KG1 (cell line): ENCODE results near the gene ZSWIM1.
A peak's percentile ranks its signal among the peaks of the same experiment; 100 is the strongest.
"Not testable (repeated sequence)": the region's sequence is repeated elsewhere in the genome, so short reads cannot be mapped to it uniquely, and the experiment has no call there.

Experiments used
- DNase-seq: peaks from one replicate; lab custom pipeline; 2025; lab: John Stamatoyannopoulos, UW

Gene ZSWIM1

DNA sequence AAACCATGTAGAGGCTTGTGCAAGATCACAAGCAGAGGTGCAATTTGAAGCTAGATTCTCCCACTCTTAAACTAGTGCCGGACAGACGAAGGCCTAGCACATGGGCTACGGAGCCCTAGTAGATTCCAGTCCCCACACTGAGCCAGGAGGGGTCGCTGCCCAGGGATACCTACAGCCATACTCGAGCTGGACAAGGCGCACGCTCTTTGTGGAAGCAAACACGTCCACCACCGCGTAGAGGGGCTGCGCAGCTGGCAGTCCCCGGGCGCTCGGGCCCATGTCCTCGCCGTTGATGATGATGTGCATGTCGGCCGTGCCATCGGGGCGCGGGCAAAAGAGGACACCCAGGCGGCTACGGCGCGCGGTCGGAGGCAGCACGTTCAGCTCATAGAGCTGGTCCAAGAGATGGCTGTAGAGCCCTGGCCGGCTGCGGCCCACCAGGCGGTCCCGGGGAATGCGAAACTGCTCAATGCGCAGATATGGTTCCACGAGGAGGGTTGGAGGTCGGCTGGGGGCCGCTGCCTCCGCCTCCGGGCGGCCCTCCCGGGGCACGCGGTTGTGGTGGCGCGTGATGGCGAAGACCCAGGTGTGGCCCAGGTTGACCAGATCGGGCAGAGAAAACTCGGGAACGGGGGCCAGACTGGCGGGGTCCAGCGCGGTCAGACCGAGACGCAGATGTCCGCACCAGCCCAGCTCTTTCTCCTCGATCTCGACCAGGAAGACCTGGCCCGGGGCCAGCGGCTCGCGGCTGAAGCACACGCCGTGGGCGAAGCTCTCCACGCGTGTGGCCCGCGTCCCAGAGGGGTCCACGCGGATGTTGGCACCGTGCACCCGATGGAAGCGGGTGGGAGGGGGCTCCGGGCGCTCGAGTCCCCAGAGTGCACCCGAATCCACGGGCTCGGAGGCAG, 9.3 kb downstream of the ZSWIM1 start:
- DNase-seq = no peak

DNA sequence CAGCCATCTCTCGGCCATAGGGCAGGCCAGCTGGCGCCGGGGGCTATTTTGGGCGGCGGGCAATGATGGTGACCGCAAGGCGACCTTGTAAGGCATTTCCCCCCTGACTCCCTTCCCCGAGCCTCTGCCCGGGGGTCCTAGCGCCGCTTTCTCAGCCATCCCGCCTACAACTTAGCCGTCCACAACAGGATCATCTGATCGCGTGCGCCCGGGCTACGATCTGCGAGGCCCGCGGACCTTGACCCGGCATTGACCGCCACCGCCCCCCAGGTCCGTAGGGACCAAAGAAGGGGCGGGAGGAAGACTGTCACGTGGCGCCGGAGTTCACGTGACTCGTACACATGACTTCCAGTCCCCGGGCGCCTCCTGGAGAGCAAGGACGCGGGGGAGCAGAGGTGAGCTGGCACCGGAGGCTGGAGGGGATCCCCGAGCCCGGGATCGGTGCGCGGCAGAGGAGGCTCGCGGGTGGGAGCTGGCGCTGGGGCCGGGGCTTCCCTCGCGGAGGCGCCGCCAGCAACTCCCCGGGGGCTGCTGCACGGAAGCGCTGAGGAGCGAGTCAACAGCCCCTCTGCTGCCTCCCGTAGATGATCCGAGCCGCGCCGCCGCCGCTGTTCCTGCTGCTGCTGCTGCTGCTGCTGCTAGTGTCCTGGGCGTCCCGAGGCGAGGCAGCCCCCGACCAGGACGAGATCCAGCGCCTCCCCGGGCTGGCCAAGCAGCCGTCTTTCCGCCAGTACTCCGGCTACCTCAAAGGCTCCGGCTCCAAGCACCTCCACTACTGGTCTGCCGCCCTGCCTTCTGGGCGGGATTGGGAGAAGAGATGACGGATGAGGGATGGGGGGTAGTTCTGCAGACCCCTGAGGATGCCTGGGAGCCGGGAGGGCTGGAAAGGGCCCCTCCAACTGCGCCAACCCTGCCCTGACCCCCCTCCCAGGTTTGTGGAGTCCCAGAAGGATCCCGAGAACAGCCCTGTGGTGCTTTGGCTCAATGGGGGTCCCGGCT, 10.3 kb downstream of the ZSWIM1 start, which contains the start of the genes CTSA and NEURL2:
TSS of gene CTSA (plus strand) at position 351 of the 999 bp plus-strand sequence. CDS start at position 585, 234 bp downstream.
TSS of gene NEURL2 (minus strand) at position 224 of the 999 bp plus-strand sequence. CDS start at position 7, 217 bp downstream.
- DNase-seq = peak; percentile 44

DNA sequence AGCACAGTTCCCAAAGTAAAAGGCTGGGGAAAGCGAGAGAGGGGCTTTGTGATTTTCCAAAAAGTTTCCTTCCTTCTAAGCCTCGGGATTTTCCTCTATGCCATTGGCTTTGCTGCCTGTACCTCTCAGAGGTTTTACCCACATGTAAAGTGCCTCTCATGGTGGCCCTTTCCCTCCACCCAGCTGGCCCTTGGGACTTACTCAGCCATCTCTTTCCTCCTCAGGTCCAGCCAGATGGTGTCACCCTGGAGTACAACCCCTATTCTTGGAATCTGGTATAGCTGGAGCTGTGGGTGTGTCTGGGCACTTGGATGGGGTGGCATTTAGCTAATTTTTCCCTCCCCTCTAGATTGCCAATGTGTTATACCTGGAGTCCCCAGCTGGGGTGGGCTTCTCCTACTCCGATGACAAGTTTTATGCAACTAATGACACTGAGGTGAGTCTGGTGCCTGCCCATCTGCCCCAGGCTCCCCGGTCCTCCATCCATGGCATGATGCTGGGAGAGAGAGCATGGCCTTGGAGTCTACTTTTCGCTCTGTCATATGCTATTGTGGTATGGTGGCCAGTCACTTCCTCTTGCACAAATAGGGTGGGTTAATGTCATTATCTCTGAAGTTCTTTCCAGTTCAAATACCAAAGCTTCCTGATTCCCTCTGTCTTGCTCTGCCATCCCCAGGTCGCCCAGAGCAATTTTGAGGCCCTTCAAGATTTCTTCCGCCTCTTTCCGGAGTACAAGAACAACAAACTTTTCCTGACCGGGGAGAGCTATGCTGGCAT, 11.2 kb downstream of the ZSWIM1 start:
- DNase-seq = no peak

GRCh38 chr20:45892828-45893500, 11.9 kb downstream of the ZSWIM1 start:
- DNase-seq = no peak

GRCh38 chr20:45893831-45894230, 12.8 kb downstream of the ZSWIM1 start:
- DNase-seq = no peak

- DNase-seq = no peak
Observed at GRCh38 chr20:45894797-45895196, 13.8 kb downstream of the ZSWIM1 start.

DNA sequence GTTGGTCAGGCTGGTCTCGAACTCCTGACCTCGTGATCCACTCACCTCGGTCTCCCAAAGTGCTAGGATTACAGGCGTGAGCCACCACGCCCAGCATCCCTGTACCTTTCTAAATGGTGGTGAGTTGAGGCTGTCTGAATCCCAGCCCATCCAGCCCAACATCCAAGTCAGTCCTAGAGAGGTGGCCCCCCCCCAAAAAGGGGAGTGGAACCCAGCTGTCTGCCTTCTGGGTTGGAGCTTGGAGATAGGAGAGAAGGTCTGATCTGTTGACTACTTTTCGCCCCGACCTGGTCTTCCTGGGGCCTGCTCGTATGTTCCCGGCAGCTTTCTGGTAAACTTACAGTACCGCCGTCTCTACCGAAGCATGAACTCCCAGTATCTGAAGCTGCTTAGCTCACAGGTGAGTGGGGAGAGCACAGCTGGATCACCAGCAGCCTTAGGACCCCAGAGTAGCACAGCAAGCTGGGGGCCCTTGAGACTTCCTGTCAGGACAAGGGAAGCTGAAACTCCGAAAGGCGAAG, 15.7 kb downstream of the ZSWIM1 start:
- DNase-seq = no peak

GRCh38 chr20:45897289-45897688, 16.3 kb downstream of the ZSWIM1 start:
- no peak for DNase-seq

DNA sequence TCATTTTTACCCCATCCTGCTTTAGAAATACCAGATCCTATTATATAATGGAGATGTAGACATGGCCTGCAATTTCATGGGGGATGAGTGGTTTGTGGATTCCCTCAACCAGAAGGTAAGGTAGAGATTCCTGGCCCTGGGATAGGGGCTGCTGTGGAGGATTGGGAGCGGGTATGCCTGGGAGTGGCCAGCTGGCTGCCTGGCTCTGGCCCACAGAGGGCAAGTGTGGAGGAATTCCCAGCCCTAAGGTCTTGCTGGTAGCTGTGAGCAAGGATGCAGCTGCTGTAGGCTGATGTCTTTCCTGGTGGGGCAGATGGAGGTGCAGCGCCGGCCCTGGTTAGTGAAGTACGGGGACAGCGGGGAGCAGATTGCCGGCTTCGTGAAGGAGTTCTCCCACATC, 16.7 kb downstream of the ZSWIM1 start:
- no peak for DNase-seq

DNA sequence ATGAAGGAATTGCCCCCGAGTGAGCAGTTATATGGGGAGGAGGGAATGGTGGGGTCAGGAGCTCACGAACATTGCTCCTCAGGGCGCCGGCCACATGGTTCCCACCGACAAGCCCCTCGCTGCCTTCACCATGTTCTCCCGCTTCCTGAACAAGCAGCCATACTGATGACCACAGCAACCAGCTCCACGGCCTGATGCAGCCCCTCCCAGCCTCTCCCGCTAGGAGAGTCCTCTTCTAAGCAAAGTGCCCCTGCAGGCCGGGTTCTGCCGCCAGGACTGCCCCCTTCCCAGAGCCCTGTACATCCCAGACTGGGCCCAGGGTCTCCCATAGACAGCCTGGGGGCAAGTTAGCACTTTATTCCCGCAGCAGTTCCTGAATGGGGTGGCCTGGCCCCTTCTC, 17.3 kb downstream of the ZSWIM1 start:
- no peak for DNase-seq

DNA sequence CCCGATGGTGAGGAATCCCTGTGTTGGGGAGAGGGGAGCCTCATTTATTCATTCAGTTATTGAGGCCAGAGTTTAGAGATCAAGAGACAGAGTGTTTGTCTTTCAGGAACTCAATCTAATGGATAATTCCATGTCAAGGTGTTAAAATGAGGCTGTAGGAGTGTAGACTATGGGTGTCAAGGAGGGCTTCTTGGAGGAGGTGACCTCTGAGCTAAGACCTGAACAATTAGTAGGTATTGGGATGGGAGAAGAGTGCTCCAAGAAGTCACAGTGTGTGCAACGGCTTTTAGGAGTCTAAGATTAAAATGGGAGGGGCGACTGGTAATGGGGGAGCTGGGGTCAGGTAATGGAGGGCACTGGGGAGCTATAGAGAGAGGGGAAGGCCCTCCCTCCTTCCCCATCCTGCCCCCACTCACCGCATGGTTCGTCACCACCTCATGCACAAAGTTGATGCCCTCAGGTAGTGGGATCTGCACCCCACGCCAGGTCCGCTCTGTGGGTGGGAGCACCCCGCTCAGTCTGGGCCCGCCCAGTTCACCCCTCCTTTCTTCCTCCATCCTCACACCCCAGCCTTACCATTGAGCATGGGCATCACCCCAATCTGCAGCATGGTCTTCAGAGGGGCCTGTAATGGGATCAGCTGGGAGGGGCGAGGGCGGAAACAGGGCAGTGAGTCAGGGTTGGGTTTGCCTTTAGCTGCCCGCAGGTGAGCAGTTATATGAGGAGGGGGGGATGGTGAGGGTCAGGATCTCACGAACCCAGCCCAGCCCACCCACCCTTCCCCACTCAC, 18.2 kb downstream of the ZSWIM1 start:
- DNase-seq = no peak

GRCh38 chr20:45901332-45901731, 20.3 kb downstream of the ZSWIM1 start:
- not testable (repeated sequence) for DNase-seq

DNA sequence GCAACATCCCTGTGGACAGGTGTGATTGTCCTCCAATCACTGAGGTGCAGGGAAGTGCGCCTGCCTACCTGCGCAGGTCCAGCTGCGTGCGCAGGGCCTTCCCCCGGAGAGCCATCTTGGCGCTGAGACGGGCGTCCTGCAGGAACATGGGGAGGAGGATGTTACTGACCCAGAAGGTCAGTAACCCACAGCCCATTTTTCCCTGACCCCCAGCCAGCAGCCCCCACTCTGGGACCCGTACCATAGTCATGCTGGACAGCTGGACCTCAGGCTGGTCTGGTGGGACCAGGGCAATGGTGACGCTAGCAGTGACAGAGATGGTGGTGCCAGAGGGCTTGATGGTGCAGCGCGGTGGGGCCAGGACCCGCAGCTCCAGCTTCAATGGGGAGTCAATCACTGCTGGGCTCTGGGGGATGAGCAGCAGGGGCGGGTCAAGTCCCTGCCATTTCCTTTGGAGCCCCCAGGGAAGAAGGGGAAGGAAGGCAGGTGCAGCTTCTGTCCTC, 21.2 kb downstream of the ZSWIM1 start:
- no peak for DNase-seq

GRCh38 chr20:45904583-45905504, 23.8 kb downstream of the ZSWIM1 start:
- DNase-seq = no peak

DNA sequence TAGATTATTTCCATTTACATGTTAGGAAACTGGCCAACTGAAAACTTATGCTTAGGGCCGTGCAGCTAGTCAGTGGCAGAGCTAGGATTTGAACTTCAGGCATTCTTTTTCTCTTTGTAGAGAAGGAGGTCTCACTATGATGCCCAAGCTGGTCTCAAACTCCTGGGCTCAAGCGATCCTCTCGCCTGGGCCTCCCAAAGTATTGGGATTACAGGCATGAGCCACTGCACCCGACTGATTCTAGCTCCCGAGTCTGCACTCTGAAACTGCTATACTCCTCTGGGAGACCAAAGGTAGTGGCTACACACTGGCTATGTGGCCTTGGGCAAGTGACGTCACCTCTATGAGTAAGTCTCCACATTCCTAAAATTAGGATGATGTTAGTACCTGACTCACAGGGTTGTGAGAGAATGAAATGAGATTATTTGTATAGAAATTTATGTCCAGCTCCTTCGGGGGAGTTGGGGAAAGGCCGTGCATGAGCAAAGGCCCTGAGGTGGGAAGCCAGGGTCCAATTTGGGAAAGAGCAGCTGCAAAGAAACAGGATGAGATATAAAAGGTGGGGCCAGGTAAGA, 24.6 kb downstream of the ZSWIM1 start:
- no peak for DNase-seq

GRCh38 chr20:45907219-45907948, 26.4 kb downstream of the ZSWIM1 start:
- DNase-seq = no peak

- DNase-seq = no peak
Observed at GRCh38 chr20:45908084-45908483, 27.1 kb downstream of the ZSWIM1 start.
